K562 (cell line): ENCODE results near the gene LMCD1. TPM values are rescaled to one million over a fixed set of nuclear protein-coding genes. Genes with fewer than 3 reads are reported as not detected.

Experiments
- ATAC-seq: fragments of 200-7000 bp; cut with Tn5 transposase; 3 replicates; pipeline ENCODE4 v1.9.1; 2020; ENCODE audit warnings: moderate library complexity
- BruUV-seq: library from RNA; stranded (reverse); fragments of 400-500 nt; replicated peaks from 2 replicates; lab custom pipeline; 2021; lab: Mats Ljungman, UMichigan
- CTCF ChIA-PET: fragments of 300-600 bp; formaldehyde crosslinking; extraction: SDS; loops from one replicate; lab custom pipeline; 2021; ENCODE audit warnings: low intra/inter-chr PET ratio; lab: Yijun Ruan, JAX
- POLR2A ChIA-PET: fragments of 300-600, 350-650 bp; sonication (Branson Sonifier 250); formaldehyde crosslinking; extraction: SDS; loops from one replicate; lab custom pipeline; 2021; ENCODE audit warnings: antibody characterized with exemption, inconsistent platforms; lab: Yijun Ruan, JAX
- DNase-seq, 4 experiments: peaks; one replicate each; pipeline versions ENCODE4 v3.0.0 to v3.0.0-alpha.2; 2011 to 2018; ENCODE audit warnings: low spot score in 3 of 4, mixed read lengths in 3 of 4; ENCODE audit errors: extremely low read depth in 1 of 4
- FAIRE-seq: peaks from 2 replicates; lab custom pipeline; 2011; peaks lifted over from hg19 to GRCh38; lab: Jason Lieb, UNC
- H2AFZ ChIP-seq: 2 replicates; pipeline ENCODE4 v1.6.0; 2011; ENCODE audit warnings: low read depth, low read length, control low read depth, inconsistent platforms
- H3K27ac ChIP-seq: fragments of 200-600 bp; 3 replicates; pipeline ENCODE4 v1.8.0; 2011; ENCODE audit warnings: low read depth, mild to moderate bottlenecking, control low read depth, inconsistent platforms, low read length, moderate library complexity, mixed read lengths; ENCODE audit errors: extremely low read depth
- H3K27me3 ChIP-seq, 2 experiments: fragments of 300-600 bp in 1 of 2; 2 replicates in 1 of 2; 3 replicates in 1 of 2; pipeline versions ENCODE4 v1.6.0 to v1.8.0; 2011; ENCODE audit warnings: inconsistent platforms in 2 of 2, low read length in 2 of 2, mild to moderate bottlenecking in 1 of 2, mixed read lengths in 1 of 2, moderate library complexity in 1 of 2; ENCODE audit not compliant: control insufficient read depth in 2 of 2, insufficient read depth in 2 of 2
- H3K36me3 ChIP-seq: fragments of 300-600 bp; 3 replicates; pipeline ENCODE4 v1.8.0; 2011; ENCODE audit warnings: mild to moderate bottlenecking, low read length, inconsistent platforms; ENCODE audit not compliant: control insufficient read depth, insufficient read depth
- H3K4me1 ChIP-seq, 2 experiments: fragments of 200-600 bp in 1 of 2; replicated peaks in 1 of 2; 2 replicates in 1 of 2; 3 replicates in 1 of 2; pipeline versions ENCODE4 v1.5.1 to v1.8.0; 2011; ENCODE audit warnings: inconsistent platforms in 2 of 2, low read length in 2 of 2, mild to moderate bottlenecking in 1 of 2, mixed read lengths in 1 of 2, moderate library complexity in 1 of 2; ENCODE audit not compliant: control insufficient read depth in 2 of 2, insufficient read depth in 2 of 2
- H3K4me2 ChIP-seq: 2 replicates; pipeline ENCODE4 v1.6.1; 2011; ENCODE audit warnings: low read length, control low read depth, inconsistent platforms, mixed read lengths; ENCODE audit not compliant: insufficient read depth
- H3K4me3 ChIP-seq: fragments of 200-600 bp; sonication (generic), shearing (Covaris generic); 2 replicates; pipeline ENCODE4 v1.5.1; 2016; ENCODE audit warnings: control low read depth, inconsistent platforms
- H3K79me2 ChIP-seq: fragments of 200-600 bp; 3 replicates; pipeline ENCODE4 v1.8.0; 2011; ENCODE audit warnings: low read length, inconsistent platforms; ENCODE audit not compliant: control insufficient read depth, insufficient read depth
- H3K9ac ChIP-seq, 2 experiments: 2 replicates each; pipeline versions ENCODE4 v1.6.0 to v1.6.1; 2011; ENCODE audit warnings: low read depth in 2 of 2, low read length in 2 of 2, control low read depth in 1 of 2, inconsistent platforms in 1 of 2, mild to moderate bottlenecking in 1 of 2, mixed read lengths in 1 of 2; ENCODE audit not compliant: insufficient read depth in 1 of 2
- H3K9me1 ChIP-seq: one replicate; pipeline ENCODE4 v1.6.0; 2011; ENCODE audit warnings: inconsistent platforms, mild to moderate bottlenecking, low read length, moderate library complexity; ENCODE audit not compliant: control insufficient read depth, insufficient read depth
- H3K9me3 ChIP-seq: replicated peaks from 2 replicates; pipeline ENCODE4 v1.5.1; 2011; ENCODE audit warnings: low read depth, low read length, inconsistent platforms; ENCODE audit not compliant: control insufficient read depth, insufficient read depth
- H4K20me1 ChIP-seq: replicated peaks from 2 replicates; pipeline ENCODE4 v1.6.1; 2011; ENCODE audit warnings: low read length, inconsistent platforms, mixed read lengths; ENCODE audit not compliant: control insufficient read depth, insufficient read depth
- CBFA2T2 ChIP-seq: fragments of 450-650 bp; conservative IDR thresholded peaks from 2 replicates; pipeline ENCODE4 v1.6.1; 2017; ENCODE audit warnings: mild to moderate bottlenecking
- RBBP5 ChIP-seq: fragments of 200-600 bp; sonication (generic); IDR thresholded peaks from 2 replicates; pipeline ENCODE4 v1.6.1; 2012; ENCODE audit warnings: borderline replicate concordance, mild to moderate bottlenecking, low read length, control low read depth, inconsistent platforms; ENCODE audit not compliant: insufficient read depth, poor library complexity, severe bottlenecking
- WGBS: fragments of 100-300 bp; shearing (Covaris generic); methylation state at CpG from one replicate; pipeline ENCODE4 v1.1.6; 2016; ENCODE audit warnings: low coverage, mixed read lengths; ENCODE audit not compliant: insufficient coverage; ENCODE audit errors: missing lambda C conversion rate; 5-methylcytosine and 5-hydroxymethylcytosine counted together
- in situ Hi-C: fragments of 300-500 bp; cut with MboI; formaldehyde crosslinking; loops from 4 replicates; pipeline ENCODE4 v1.15.0; 2018; ENCODE audit warnings: inconsistent platforms, mixed read lengths
- intact Hi-C: fragments of 100-400 bp; cut with micrococcal nuclease; formaldehyde crosslinking; loops from 2 replicates; pipeline ENCODE4 v1.14.2; 2022
- polyA plus RNA-seq, 8 experiments: library from polyadenylated mRNA; depleted of rRNA in 4 of 8; stranded (reverse) in 5 of 8; unstranded in 3 of 8; fragments of >200 nt; fragmentation: Nextera tagmentation in 2 of 8; fragmentation: Illumina TruSeq in 1 of 8; extraction: Ambion mirVana in 2 of 8; extraction: Trizol in 1 of 8; gene quantifications; 2 replicates each; pipeline versions ENCODE4 v1.2.1 to v1.2.3, GENCODE V29; 2011 to 2014; ENCODE audit warnings: inconsistent platforms in 1 of 8, missing spikeins in 1 of 8
- total RNA-seq, 7 experiments: library from RNA; depleted of rRNA in 6 of 7; stranded (reverse); fragments of >200 nt in 6 of 7; fragmentation: Illumina TruSeq in 2 of 7; extraction: Trizol in 2 of 7; gene quantifications; 2 replicates each; pipeline versions ENCODE4 v1.2.1 to v1.2.3, GENCODE V29; 2011 to 2021; ENCODE audit warnings: low replicate concordance in 1 of 7
- TF ChIP-seq, protein P1 (sequence below): fragments of 450-650 bp; IDR thresholded peaks from 2 replicates; pipeline ENCODE4 v1.6.1; 2016
- TF ChIP-seq, protein P2 (sequence below): IDR thresholded peaks from 2 replicates; pipeline ENCODE4 v1.6.1; 2011; ENCODE audit warnings: borderline replicate concordance, low read depth, mild to moderate bottlenecking, moderate library complexity, low read length; ENCODE audit not compliant: insufficient read depth, poor library complexity, severe bottlenecking

Gene LMCD1
- total and polyA plus RNA-seq, 9 of the 15 experiments (the other 6 are each of a cell fraction or from before 2014, with no cell fraction given), result 0.60 TPM; not detected in 8

DNA sequence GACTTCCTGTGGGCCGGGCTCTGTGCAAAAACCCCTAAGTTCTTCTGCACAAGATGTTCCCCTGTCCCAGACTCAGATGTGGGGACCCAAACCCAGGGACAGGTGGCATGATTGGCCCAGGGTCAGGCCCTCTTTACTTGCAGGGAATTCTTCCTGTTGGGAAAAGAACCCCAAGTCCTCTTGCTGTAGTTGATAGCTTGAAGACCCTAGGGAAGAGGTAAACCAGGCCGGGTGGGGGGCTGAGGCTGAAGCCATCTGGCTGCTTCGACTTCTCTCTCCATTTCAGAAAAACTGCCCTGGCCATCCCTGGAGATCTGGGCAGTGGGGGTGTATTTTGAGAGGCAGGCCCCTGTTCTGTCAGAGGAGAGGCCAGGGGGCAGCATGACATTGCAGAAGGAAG is 119.5 kb downstream of the LMCD1 start (continued):
- TF ChIP-seq, protein P1, sequence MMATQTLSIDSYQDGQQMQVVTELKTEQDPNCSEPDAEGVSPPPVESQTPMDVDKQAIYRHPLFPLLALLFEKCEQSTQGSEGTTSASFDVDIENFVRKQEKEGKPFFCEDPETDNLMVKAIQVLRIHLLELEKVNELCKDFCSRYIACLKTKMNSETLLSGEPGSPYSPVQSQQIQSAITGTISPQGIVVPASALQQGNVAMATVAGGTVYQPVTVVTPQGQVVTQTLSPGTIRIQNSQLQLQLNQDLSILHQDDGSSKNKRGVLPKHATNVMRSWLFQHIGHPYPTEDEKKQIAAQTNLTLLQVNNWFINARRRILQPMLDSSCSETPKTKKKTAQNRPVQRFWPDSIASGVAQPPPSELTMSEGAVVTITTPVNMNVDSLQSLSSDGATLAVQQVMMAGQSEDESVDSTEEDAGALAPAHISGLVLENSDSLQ, result no peak
- no peak for TF ChIP-seq RBBP5

DNA sequence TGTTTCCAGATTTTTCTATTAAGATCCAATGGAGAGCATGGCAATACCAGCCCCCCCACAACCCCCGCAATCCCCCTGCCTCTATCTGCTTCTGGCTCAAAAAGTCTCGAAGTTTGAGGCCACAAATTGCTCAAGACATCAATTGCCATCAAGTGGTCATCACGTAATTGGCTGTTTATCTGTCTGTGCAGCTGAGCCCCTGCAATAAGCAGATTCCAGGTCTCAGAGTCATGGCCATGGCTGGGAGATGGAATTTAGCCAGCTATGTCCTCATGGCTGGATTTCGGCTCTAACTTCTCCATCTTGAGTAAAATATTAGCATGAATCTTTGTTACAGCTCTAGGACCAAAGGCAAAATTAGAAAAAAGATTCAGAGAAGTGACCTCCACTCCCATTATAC is 120.2 kb downstream of the LMCD1 start:
- Histone ChIP-seq H3K4me1 (peaks cover 0 to 3% of the 10 kb centered on the region in 2 experiments; a peak in 2 of 5 replicates), H3K36me3 (no peaks in the 10 kb centered on the region), H3K79me2 (no peaks in the 10 kb centered on the region), H3K4me3 (no peak overlapping the region), H3K9ac (no peak overlapping the region), H4K20me1 (no peaks in the 10 kb centered on the region; the same call in 1 of the 2 replicates), H2AFZ (no peak overlapping the region), H3K9me1 (no peaks in the 10 kb centered on the region), H3K9me3 (no peaks in the 10 kb centered on the region), H3K4me2 (no peak overlapping the region), H3K27ac (no peak overlapping the region), H3K27me3 (peaks cover 0 to 28% of the 10 kb centered on the region in 2 experiments; a peak in 2 of 5 replicates)
- ATAC-seq, result no peak
- intact Hi-C loops (loop anchor here (10.0 kb wide), 1 partner anchor 297 kb away; no protein-coding TSS in a partner anchor), in situ Hi-C loops (no loop called here)
- FAIRE-seq, result no peak
- TF ChIP-seq CBFA2T2, result 0 out of 2 replicates have a peak, but pooled peaks have one; percentile 8
- TF ChIP-seq, protein P2, sequence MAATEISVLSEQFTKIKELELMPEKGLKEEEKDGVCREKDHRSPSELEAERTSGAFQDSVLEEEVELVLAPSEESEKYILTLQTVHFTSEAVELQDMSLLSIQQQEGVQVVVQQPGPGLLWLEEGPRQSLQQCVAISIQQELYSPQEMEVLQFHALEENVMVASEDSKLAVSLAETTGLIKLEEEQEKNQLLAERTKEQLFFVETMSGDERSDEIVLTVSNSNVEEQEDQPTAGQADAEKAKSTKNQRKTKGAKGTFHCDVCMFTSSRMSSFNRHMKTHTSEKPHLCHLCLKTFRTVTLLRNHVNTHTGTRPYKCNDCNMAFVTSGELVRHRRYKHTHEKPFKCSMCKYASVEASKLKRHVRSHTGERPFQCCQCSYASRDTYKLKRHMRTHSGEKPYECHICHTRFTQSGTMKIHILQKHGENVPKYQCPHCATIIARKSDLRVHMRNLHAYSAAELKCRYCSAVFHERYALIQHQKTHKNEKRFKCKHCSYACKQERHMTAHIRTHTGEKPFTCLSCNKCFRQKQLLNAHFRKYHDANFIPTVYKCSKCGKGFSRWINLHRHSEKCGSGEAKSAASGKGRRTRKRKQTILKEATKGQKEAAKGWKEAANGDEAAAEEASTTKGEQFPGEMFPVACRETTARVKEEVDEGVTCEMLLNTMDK, result no peak
- WGBS, result 0% methylated on average over 4 of the region's 4 CpGs
- ChIA-PET POLR2A (no interaction called here), CTCF (interaction anchor here (0.7 to 1.6 kb wide), 2 partner anchors 170 to 180 kb away, joined by 3 to 12 read pairs; no protein-coding TSS in a partner anchor)
- BruUV-seq, result no TSS peak
- DNase-seq, result no peak
